AG10803 (cell line): ENCODE results near the gene TTC32.

ENCODE experiments used
- DNase-seq: peaks from one replicate; pipeline ENCODE4 v3.0.0; 2010; ENCODE audit warnings: low read depth
- H3K4me3 ChIP-seq: 2 replicates; pipeline ENCODE4 v1.5.1; 2011; ENCODE audit warnings: mild to moderate bottlenecking, low read length, control low read depth
- CTCF ChIP-seq: conservative IDR thresholded peaks from 2 replicates; pipeline ENCODE4 v1.5.1; 2011; ENCODE audit warnings: mild to moderate bottlenecking, low read length, control low read depth, inconsistent platforms

TTC32 gene

GRCh38 chr2:19901442-19902215 lies at the start of gene TTC32:
Gene TTC32, minus strand, starts transcription at chr2:19901983. Its CDS starts 129 bp downstream, at chr2:19901854.
- peak; percentile 94 for DNase-seq
- H3K4me3 ChIP-seq: peak within 1 kb of the TSS; percentile 89
- TF ChIP-seq CTCF: no peak

GRCh38 chr2:19949071-19949470 lies 47.3 kb upstream of the TTC32 start:
- H3K4me3 ChIP-seq: no peak overlapping the region
- no peak for TF ChIP-seq CTCF
- peak; percentile 63 for DNase-seq

- no peak for DNase-seq
- TF ChIP-seq CTCF: no peak
- no peak overlapping the region for H3K4me3 ChIP-seq
Measured at GRCh38 chr2:19947184-19947940, 45.6 kb upstream of the TTC32 start.

- no peak overlapping the region for H3K4me3 ChIP-seq
- TF ChIP-seq CTCF: no peak
- no peak for DNase-seq
Measured at GRCh38 chr2:19944205-19944845, 42.5 kb upstream of the TTC32 start.

GRCh38 chr2:19943189-19943588 lies 41.4 kb upstream of the TTC32 start:
- no peak for DNase-seq
- no peak for TF ChIP-seq CTCF
- no peak overlapping the region for H3K4me3 ChIP-seq

GRCh38 chr2:19942199-19942598 lies 40.4 kb upstream of the TTC32 start:
- no peak for DNase-seq
- H3K4me3 ChIP-seq: no peak overlapping the region
- no peak for TF ChIP-seq CTCF
